EH (cell line): ENCODE data around the gene TMBIM4.
A peak's percentile ranks its signal among the peaks of the same experiment; 100 is the strongest.
"Not testable (repeated sequence)": the region's sequence is repeated elsewhere in the genome, so short reads cannot be mapped to it uniquely, and the experiment has no call there.

Experiments
- DNase-seq: peaks from one replicate; pipeline ENCODE4 v3.0.0-alpha.2; 2015; ENCODE audit warnings: low read depth

The TMBIM4 gene

GRCh38 chr12:66184822-66185221 lies 15.0 kb upstream of the TMBIM4 start:
- DNase-seq: not testable (repeated sequence)

GRCh38 chr12:66182956-66183355 lies 13.2 kb upstream of the TMBIM4 start:
- DNase-seq: no peak

- DNase-seq: no peak
Observed at GRCh38 chr12:66176105-66176900, 6.5 kb upstream of the TMBIM4 start.

GRCh38 chr12:66174391-66175325 lies 4.9 kb upstream of the TMBIM4 start:
- DNase-seq: not testable (repeated sequence)

- no peak for DNase-seq
Observed at GRCh38 chr12:66170606-66171005, 810 bp upstream of the TMBIM4 start.

- DNase-seq: no peak
Observed at GRCh38 chr12:66168410-66168809, 1.4 kb downstream of the TMBIM4 start.

- no peak for DNase-seq
Observed at GRCh38 chr12:66166561-66166960, 3.2 kb downstream of the TMBIM4 start.

- no peak for DNase-seq
Observed at GRCh38 chr12:66165141-66165540, 4.7 kb downstream of the TMBIM4 start.

GRCh38 chr12:66164349-66164821 lies 5.4 kb downstream of the TMBIM4 start:
- peak; percentile 36 for DNase-seq

GRCh38 chr12:66163289-66163688 lies 6.5 kb downstream of the TMBIM4 start:
- DNase-seq: no peak

- DNase-seq: no peak
Observed at GRCh38 chr12:66162701-66163100, 7.1 kb downstream of the TMBIM4 start.

GRCh38 chr12:66160704-66161103 lies 9.1 kb downstream of the TMBIM4 start:
- no peak for DNase-seq

GRCh38 chr12:66159123-66159522 lies 10.7 kb downstream of the TMBIM4 start:
- no peak for DNase-seq

GRCh38 chr12:66156654-66157053 lies 13.1 kb downstream of the TMBIM4 start:
- peak; percentile 19 for DNase-seq

- no peak for DNase-seq
Observed at GRCh38 chr12:66154776-66155175, 15.0 kb downstream of the TMBIM4 start.

- DNase-seq: peak; percentile 46
Observed at GRCh38 chr12:66152732-66153131, 17.1 kb downstream of the TMBIM4 start.

GRCh38 chr12:66149702-66150398 lies 19.9 kb downstream of the TMBIM4 start:
- no peak for DNase-seq

- peak; percentile 77 for DNase-seq
Observed at GRCh38 chr12:66144791-66145754, 24.7 kb downstream of the TMBIM4 start.

GRCh38 chr12:66143868-66144267 lies 25.9 kb downstream of the TMBIM4 start:
- DNase-seq: no peak

GRCh38 chr12:66142826-66143225 lies 27.0 kb downstream of the TMBIM4 start:
- DNase-seq: no peak

- DNase-seq: no peak
Observed at GRCh38 chr12:66141299-66141698, 28.5 kb downstream of the TMBIM4 start.
